Loucy (cell line): ENCODE data around the gene DDX49.

Experiments
- H2AFZ ChIP-seq: fragments of 200-600 bp; sonication (generic); 2 replicates; pipeline ENCODE4 v1.6.0; 2016; ENCODE audit warnings: antibody characterized with exemption, mild to moderate bottlenecking, low read length, moderate library complexity
- H3F3A ChIP-seq: fragments of 200-600 bp; 2 replicates; pipeline ENCODE4 v1.6.0; 2016; ENCODE audit warnings: antibody characterized with exemption, low read depth, mild to moderate bottlenecking
- H3K27me3 ChIP-seq: fragments of 200-600 bp; sonication (generic); 2 replicates; pipeline ENCODE4 v1.6.1; 2014; ENCODE audit warnings: low read length, mild to moderate bottlenecking; ENCODE audit not compliant: insufficient read depth, poor library complexity, severe bottlenecking
- H3K36me3 ChIP-seq: fragments of 200-600 bp; sonication (generic); 2 replicates; pipeline ENCODE4 v1.6.1; 2016; ENCODE audit warnings: low read length; ENCODE audit not compliant: insufficient read depth
- H3K4me1 ChIP-seq: fragments of 200-600 bp; sonication (generic); 2 replicates; pipeline ENCODE4 v1.5.1; 2014; ENCODE audit warnings: low read length, mild to moderate bottlenecking; ENCODE audit not compliant: insufficient read depth, poor library complexity, severe bottlenecking
- H3K4me2 ChIP-seq: fragments of 200-600 bp; sonication (generic); 2 replicates; pipeline ENCODE4 v1.6.0; 2014; ENCODE audit warnings: antibody characterized with exemption, low read length, low read depth, mild to moderate bottlenecking; ENCODE audit not compliant: poor library complexity, severe bottlenecking
- H3K4me3 ChIP-seq: fragments of 200-600 bp; sonication (generic); 2 replicates; pipeline ENCODE4 v1.5.1; 2014; ENCODE audit warnings: low read length, mild to moderate bottlenecking, mixed read lengths; ENCODE audit not compliant: poor library complexity, severe bottlenecking
- H3K79me2 ChIP-seq: fragments of 200-600 bp; sonication (generic); 2 replicates; pipeline ENCODE4 v1.6.1; 2014; ENCODE audit warnings: low read length; ENCODE audit not compliant: insufficient read depth
- H3K9ac ChIP-seq: fragments of 200-600 bp; sonication (generic); 2 replicates; pipeline ENCODE4 v1.6.0; 2014; ENCODE audit warnings: mild to moderate bottlenecking, low read depth, low read length, moderate library complexity; ENCODE audit not compliant: poor library complexity, severe bottlenecking
- H3K9me2 ChIP-seq: fragments of 200-600 bp; sonication (generic); replicated peaks from 2 replicates; pipeline ENCODE4 v1.6.1; 2016; ENCODE audit warnings: low read depth, low read length, mixed read lengths
- H3K9me3 ChIP-seq: fragments of 200-600 bp; sonication (generic); 2 replicates; pipeline ENCODE4 v1.6.1; 2014; ENCODE audit warnings: mild to moderate bottlenecking, antibody characterized with exemption, low read length, low read depth; ENCODE audit not compliant: insufficient read depth
- H4K20me1 ChIP-seq: fragments of 200-600 bp; sonication (generic); 2 replicates; pipeline ENCODE4 v1.6.0; 2014; ENCODE audit warnings: antibody characterized with exemption, low read length, mild to moderate bottlenecking; ENCODE audit not compliant: insufficient read depth, poor library complexity, severe bottlenecking
- EZH2phosphoT487 ChIP-seq: fragments of 200-600 bp; IDR thresholded peaks from 2 replicates; pipeline ENCODE4 v1.6.1; 2018; ENCODE audit warnings: antibody characterized with exemption, mild to moderate bottlenecking, moderate library complexity, borderline replicate concordance
- TF ChIP-seq, protein P1 (sequence below): fragments of 200-600 bp; sonication (generic); conservative IDR thresholded peaks from 2 replicates; pipeline ENCODE4 v1.5.1; 2014; ENCODE audit warnings: mild to moderate bottlenecking, antibody characterized with exemption, low read length

DDX49 gene

DNA sequence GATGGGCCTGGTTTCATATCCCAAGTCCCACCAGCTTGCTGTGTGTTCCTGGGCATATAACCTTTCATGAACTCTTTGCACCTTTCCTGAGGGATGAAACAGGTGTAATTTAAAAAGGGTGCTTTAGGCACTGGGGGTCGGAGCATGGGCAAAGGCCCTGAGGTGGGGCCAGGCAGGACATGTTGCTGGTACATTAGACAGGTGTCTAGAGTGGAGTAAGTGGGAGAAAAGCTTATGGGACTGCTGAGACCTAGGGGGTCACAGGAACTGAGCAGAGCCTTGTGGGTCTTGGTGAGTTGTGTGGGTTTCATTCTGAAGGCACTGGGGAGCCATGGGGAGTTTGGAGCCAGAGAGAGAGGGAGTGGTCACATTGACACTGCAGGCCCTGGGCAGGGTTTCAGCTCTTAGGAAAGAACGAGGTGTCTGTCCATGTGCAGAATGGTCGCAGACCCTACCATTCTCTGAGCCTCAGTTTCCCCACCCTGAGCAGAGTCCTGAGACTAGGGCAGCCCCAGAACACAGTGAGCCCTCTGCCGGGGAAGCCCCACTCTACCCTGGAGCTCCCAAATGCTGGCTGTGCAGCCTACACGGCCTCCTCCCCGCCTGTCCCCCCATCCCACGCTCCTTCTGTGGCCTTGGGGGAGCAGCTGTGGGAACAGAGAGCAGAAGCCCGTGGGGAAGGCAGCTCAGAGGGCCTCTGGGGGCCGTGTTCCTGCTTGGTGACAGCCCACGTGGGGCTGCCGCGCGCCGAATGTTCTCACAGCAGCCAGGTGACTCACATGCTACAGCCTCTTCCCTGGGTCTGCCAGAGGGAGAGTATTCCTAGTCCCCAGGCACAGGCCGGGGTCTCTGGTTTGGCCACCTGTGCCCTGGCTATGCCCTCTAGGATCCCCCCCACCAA is 28.8 kb downstream of the DDX49 start:
- Histone ChIP-seq H3K4me2 (no peak overlapping the region), H3K36me3 (no peaks in the 10 kb centered on the region), H4K20me1 (no peaks in the 10 kb centered on the region), H3K4me1 (no peaks in the 10 kb centered on the region), H3K79me2 (no peaks in the 10 kb centered on the region), H3K4me3 (no peak overlapping the region), H3K9ac (no peak overlapping the region), H3F3A (no peaks in the 10 kb centered on the region), H3K9me3 (no peaks in the 10 kb centered on the region), H3K9me2 (no peaks in the 10 kb centered on the region), H2AFZ (no peak overlapping the region), H3K27me3 (no peaks in the 10 kb centered on the region)
- no peak for TF ChIP-seq EZH2phosphoT487
- TF ChIP-seq, protein P1, sequence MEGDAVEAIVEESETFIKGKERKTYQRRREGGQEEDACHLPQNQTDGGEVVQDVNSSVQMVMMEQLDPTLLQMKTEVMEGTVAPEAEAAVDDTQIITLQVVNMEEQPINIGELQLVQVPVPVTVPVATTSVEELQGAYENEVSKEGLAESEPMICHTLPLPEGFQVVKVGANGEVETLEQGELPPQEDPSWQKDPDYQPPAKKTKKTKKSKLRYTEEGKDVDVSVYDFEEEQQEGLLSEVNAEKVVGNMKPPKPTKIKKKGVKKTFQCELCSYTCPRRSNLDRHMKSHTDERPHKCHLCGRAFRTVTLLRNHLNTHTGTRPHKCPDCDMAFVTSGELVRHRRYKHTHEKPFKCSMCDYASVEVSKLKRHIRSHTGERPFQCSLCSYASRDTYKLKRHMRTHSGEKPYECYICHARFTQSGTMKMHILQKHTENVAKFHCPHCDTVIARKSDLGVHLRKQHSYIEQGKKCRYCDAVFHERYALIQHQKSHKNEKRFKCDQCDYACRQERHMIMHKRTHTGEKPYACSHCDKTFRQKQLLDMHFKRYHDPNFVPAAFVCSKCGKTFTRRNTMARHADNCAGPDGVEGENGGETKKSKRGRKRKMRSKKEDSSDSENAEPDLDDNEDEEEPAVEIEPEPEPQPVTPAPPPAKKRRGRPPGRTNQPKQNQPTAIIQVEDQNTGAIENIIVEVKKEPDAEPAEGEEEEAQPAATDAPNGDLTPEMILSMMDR = no peak

DNA sequence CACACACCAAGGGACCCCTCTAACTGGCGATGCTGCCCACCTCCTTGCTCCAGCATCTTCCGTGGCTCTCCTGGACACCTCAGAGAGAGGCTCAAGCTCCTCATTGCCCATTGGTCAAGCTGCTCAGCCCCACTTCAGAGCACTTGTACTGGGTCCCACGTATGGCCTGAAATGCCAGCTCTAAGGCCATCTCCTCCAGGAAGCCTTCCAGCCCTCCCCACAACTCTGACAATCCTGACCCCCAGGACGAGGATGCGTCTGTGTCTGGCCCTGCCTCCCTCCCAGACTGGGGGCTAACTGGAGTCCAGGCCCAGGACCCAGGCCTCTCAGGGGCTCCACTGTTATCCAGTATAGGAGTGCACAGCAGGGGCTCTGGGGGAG is 29.5 kb downstream of the DDX49 start:
- no peak overlapping the region for H3K4me3 ChIP-seq
- H3K79me2 ChIP-seq = no peaks in the 10 kb centered on the region
- H2AFZ ChIP-seq = no peak overlapping the region
- TF ChIP-seq, protein P1 = no peak
- TF ChIP-seq EZH2phosphoT487 = no peak
- H3K36me3 ChIP-seq = no peaks in the 10 kb centered on the region
- H4K20me1 ChIP-seq = no peaks in the 10 kb centered on the region
- no peaks in the 10 kb centered on the region for H3K4me1 ChIP-seq
- no peaks in the 10 kb centered on the region for H3K9me2 ChIP-seq
- H3K27me3 ChIP-seq = no peaks in the 10 kb centered on the region
- H3K4me2 ChIP-seq = no peak overlapping the region
- no peak overlapping the region for H3K9ac ChIP-seq
- no peaks in the 10 kb centered on the region for H3K9me3 ChIP-seq
- H3F3A ChIP-seq = no peaks in the 10 kb centered on the region

DNA sequence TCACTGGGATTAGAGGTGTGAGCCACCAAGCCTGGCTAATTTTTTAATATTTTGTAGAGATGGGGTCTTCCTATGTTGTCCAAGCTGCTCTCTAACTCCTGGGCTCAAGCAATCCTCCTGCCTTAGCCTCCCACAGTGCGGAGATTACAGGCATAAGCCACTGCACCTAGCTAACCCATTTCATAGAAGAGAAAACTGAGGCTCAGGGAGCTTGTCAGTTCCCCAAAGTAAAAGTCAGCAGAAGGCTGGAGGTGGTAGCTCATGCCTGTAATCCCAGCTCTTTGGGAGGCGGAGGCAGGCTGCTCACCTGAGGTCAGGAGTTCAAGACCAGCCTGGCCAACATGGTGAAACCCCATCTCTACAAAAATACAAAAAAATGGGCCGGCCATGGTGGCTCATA is 30.3 kb downstream of the DDX49 start:
- no peak for TF ChIP-seq EZH2phosphoT487
- TF ChIP-seq, protein P1 = no peak
- H3K36me3 ChIP-seq = no peaks in the 10 kb centered on the region
- H4K20me1 ChIP-seq = no peaks in the 10 kb centered on the region
- no peaks in the 10 kb centered on the region for H3F3A ChIP-seq
- H3K4me2 ChIP-seq = no peak overlapping the region
- H3K27me3 ChIP-seq = no peaks in the 10 kb centered on the region
- no peak overlapping the region for H3K4me3 ChIP-seq
- no peak overlapping the region for H3K9ac ChIP-seq
- no peaks in the 10 kb centered on the region for H3K9me3 ChIP-seq
- no peaks in the 10 kb centered on the region for H3K9me2 ChIP-seq
- no peak overlapping the region for H2AFZ ChIP-seq
- H3K4me1 ChIP-seq = no peaks in the 10 kb centered on the region
- H3K79me2 ChIP-seq = no peaks in the 10 kb centered on the region
